ENCODE results near the gene EFTUD2.
"Not testable (repeated sequence)": the region's sequence is repeated elsewhere in the genome, so short reads cannot be mapped to it uniquely, and the experiment has no call there.

The EFTUD2 gene

GRCh38 chr17:44848961-44849489, 50.2 kb downstream of the EFTUD2 start:
- DNase-seq (ENCODE audit: low spot score) = no peak

DNA sequence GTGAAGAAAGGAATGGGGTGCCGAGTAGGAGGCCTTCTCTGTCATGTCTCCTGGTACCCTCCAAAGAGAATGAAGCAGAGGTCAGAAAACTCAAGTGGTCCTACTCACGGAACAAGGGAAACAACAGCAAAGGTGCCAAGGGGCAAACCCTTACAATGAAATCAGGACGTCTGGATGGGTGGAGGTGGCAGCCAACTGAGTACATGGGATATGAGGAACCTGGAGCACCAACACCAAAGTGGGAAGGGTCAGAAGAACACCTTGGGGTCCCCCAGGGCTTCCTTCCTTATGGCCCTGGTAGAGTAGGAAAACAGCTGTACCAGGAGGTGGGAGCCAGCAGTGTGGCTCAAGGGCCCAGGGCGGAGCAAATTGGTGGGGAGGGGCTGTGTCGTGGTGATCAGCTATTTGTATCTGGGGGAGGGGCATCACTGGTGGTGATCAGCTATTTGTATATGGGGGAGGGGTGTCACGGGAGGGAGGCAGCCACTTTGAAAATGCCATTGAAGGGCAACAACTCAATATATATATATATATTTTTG, 50.9 kb downstream of the EFTUD2 start:
- DNase-seq (ENCODE audit: low spot score) = no peak

GRCh38 chr17:44847586-44847985, 51.7 kb downstream of the EFTUD2 start, which contains the start of gene HIGD1B:
Gene HIGD1B, plus strand, starts transcription at chr17:44847883. Its CDS starts 270 bp downstream, at chr17:44848153.
- DNase-seq (ENCODE audit: low spot score) = no peak

DNA sequence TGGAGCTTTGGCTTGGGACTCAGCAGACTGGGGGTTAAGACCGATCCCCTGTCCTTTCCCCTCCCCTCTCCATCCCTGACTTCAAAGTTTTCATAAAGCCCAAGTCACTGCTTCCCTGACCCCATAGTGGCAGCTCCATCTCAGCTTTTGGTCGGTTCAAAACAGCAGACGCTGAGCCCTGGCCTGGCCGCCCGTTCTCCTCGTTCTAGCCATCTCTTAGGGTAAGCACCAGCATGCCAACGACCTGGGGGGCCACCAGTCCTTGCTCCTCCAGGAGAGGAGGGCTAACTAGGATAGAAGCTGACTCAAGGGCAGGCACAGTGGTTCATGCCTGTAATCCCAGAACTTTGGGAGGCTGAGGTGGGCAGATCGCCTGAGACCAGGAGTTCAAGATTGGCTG, 53.0 kb downstream of the EFTUD2 start:
- DNase-seq (ENCODE audit: low spot score) = no peak

DNA sequence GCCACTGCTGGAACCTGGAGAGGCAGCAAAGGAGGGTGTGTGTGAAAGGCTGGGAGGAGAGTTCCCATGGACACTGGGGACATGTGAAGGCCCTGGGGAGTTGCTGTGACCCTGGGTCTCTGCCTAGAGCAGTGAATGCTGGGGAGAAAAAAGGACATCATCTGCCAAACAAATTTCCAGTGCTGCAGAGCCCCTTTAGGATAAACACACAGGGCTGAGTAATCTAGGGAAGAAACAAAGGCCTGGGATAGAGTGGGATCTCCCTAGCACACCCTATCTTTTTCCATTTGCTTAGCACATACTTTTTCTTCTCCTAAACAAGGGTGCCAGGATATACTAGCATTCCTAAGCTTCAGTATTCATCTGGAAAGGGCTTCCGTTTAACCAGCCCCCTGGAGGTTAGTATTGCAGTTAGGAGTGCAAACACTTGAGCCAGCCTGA, 54.8 kb downstream of the EFTUD2 start:
- DNase-seq (ENCODE audit: low spot score) = no peak

DNA sequence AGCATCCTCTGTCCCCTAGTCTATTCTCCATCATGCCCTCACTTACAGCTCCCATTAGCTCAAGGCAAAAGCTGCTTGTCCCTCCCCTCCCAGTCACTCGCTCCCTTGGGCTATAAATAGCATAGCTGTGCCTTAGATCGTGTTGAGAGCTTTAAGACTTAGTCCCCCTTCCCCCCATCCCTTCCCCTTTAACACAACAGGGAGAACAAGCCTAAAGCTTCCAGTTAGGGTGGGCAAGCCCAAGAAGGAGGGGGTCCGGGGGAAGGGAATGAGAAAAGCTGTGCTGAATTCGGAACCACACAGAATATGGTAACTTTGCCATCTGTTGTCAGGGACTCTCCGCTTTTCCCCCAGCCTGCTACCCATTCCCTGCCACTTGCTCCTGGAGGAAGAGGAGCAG, 56.5 kb downstream of the EFTUD2 start:
- no peak for DNase-seq (ENCODE audit: low spot score)

DNA sequence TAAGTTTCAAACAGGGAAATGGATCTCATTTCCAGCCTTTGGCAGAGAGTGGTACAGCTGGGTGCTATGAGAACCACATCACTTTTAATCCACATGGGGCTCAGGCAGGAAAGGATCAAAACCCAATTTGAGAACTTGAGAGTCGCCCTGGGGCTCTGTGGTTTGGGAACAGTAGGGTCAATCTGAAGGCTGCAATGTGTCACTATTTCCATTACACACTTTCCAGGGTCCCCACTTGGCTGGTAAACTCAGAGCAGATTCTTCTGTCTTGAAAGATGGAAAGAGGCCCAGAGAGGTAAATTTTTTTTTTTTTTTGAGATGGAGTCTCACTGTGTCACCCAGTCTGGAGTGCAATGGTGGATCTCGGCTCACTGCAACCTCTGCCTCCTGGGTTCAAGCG, 58.3 kb downstream of the EFTUD2 start:
- DNase-seq (ENCODE audit: low spot score) = no peak

- no peak for DNase-seq (ENCODE audit: low spot score)
These were observed 59.0 kb downstream of the EFTUD2 start for GRCh38 chr17:44840274-44840673.

DNA sequence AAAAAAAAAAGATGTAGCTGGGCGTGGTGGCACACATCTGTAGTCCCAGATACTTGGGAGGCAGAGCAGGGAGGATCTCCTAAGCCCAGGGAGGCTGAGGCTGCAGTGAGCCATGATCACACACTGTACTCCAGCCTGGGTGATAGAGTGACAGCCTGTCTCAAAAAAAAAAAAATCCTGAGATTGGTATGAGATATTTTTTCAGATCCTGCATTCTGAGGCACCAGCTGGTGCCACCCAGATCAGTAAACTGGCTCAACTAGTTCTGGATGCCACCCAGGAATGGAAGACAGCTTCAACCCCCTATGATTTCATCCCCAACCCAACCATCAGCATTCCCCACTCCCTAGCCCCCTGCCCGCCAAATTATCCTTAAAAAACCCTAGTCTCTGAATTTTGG, 62.0 kb downstream of the EFTUD2 start:
- no peak for DNase-seq (ENCODE audit: low spot score)

DNA sequence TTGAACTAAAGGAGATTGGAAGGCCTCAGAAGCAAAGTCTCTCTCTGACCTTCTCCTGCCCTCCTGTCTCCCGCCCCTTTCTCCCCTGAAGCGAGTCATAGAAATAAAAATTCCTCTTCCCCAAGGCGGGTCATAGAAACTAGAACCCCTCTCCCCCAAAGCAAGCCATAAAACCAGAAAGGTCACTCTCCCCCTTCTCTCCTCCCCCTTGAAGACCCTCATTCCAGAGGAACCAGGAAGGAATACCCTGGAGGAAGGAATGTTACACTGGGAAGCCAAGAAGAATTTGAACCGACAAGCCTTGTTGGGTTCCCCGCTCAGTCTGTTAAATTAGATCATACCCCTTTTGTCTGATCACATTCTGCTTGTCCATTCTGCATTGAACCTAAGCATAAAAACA, 66.4 kb downstream of the EFTUD2 start:
- DNase-seq (ENCODE audit: low spot score) = no peak

- DNase-seq (ENCODE audit: low spot score) = no peak
These were observed 67.9 kb downstream of the EFTUD2 start for GRCh38 chr17:44831371-44831770.

DNA sequence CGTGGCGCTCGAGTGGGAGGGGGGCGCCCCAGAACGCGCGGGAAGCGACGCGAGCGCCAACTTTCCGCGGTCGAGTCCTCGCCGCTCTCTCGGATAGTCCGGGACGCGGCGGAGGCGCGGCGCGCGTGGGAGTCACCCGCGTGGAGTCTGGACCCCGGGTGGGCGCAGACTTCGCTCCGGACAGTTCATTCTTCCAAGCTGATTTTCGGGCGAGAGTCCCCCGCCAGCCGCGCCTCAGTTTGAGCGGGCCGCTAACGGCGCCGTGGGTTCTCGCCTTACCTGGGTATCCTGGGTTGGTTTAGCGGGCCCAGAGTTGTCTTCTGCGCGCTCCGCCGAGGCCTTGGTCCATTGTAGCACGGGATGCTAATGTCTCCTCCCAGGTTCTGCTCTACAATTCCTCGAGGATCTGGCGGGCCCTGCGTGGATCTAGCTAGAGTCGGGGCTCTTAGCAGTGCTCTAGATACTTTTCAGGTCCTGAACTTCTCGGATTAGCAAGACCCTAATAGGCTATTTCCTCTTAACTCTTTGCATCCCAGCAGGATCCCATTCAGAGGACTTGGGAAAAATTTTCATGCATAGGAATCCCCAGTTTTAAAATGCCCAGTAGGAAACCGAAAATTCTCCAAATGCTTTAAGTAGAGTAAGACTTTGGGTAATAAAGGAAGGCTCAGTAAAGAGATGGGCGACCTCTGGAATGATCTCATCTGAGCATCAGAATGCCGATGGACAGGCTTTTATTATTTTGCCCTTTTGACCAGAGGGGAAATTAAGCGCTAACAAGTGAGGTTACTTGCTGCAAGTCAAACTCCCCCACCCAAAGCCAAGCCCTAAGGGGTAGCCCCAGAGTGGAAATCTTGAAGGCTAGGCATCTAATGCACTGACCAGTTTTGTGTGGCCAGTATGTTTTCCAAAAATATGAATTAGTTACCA, 68.6 kb downstream of the EFTUD2 start:
- no peak for DNase-seq (ENCODE audit: low spot score)

DNA sequence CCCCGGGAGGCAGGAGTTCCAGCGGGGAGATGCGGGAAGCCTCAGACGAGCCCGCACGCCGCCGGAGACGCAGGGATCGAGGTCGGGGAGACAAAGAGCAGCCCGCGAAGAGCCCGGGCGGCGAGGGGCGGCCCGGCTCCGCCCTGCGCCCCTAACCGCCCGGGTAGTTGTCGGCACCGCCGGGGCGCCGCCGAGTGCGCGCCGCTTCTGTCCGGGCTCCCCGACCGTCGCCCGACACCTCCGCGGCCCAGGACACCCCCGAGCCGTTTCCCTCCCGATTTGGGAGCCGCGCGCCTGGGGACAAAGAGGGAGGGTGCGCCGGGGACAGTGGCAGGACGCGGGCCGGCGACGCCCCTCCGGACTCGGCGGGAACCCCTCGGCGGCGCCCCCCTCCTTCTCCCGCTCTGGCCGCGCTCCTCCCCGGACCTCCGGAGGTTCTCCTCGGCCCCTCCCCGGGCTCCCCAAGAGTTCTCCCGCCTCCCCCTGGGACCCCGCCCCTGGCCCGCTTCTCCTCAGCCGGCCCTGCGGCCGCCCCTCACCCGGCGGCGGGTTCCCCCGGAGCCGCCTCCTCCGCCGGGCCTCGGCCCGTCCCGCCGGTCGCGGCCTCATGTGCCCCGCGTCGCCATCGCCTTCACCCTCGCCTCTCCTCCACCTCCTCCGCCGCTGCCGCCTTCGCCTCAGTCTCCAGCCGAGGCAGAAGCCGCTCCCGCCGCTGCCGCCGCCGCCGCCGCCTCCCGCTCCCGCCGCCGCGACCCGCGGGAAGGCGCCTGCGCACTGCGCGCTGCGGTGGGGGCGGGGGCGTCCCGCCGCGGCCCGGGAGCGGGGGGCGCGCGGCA, 69.5 kb downstream of the EFTUD2 start, which contains the start of gene GJC1:
TSS of gene GJC1 (minus strand) at position 765 of the 836 bp plus-strand sequence. CDS start 24,470 bp downstream, outside the sequence.
- DNase-seq (ENCODE audit: low spot score) = peak; percentile 47

GRCh38 chr17:44828919-44829522, 70.2 kb downstream of the EFTUD2 start:
- DNase-seq (ENCODE audit: low spot score) = peak; percentile 68

GRCh38 chr17:44827863-44828262, 71.4 kb downstream of the EFTUD2 start:
- no peak for DNase-seq (ENCODE audit: low spot score)

DNA sequence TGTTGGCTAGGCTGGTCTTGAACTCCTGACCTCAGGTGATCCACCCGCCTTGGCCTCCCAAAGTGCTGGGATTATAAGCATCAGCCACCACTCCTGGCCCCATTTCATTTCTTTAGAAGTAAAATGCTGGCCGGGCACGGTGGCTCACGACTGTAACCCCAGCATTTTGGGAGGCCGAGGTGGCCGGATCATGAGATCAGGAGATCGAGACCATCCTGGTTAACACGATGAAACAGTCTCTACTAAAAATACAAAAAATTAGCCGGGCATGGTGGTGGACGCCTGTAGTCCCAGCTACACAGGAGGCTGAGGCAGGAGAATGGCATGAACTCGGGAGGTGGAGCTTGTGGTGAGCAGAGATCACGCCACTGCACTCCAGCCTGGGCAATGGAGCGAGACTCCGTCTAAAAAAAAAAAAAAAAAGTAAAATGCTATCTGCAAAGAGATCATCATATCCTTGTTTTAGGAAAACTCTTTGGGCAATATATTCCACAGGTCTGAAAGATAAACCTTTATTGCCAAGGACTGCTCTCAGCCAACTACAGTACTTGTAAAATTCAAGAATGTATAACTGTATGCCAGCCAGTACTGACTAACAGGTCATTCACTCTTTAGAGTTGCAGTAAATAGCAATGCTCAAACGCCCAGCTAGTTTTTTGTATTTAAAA, 73.0 kb downstream of the EFTUD2 start:
- no peak for DNase-seq (ENCODE audit: low spot score)

DNA sequence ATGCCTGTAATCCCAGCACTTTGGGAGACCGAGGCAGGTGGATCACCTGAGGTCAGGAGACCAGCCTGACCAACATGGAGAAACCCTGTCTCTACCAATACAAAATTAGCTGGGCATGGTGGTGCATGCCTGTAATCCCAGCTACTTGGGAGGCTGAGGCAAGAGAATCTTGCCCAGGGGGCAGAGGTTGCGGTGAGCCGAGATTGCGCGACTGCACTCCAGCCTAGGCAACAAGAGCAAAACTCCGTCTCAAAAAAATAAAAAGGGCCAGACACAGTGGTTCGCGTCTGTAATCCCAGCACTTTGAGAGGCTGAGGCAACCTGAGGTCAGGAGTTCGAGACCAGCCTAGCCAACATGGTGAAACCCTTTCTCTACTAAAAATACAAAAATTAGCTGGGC, 74.0 kb downstream of the EFTUD2 start:
- DNase-seq (ENCODE audit: low spot score) = not testable (repeated sequence)

DNA sequence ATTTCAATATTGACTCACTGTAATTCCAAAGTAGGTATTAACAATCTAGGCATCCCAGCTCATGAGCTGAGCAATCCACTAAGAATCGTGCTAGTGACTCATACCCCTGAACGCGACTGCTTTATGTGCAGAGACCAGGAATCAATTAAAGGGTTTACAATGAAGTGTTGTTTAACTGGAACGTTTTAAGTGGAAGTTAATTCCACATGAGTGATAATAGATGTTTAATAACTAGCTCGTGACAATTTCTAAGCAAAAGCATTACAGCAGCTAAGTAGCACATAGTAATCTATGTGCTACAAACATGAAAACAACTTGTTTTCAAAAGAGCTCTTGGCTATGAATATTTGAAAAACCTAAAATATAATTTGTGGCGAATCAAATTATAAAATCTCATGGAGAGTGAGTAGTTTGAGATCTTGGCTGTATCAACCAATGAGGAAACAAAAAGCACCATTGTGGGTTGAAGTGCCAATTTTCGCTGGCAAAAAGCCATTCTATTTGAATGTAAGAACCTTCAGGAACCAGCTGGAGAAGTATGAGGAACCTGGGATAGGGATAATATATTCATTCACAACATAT, 78.5 kb downstream of the EFTUD2 start:
- no peak for DNase-seq (ENCODE audit: low spot score)

GRCh38 chr17:44818508-44818907, 80.7 kb downstream of the EFTUD2 start:
- DNase-seq (ENCODE audit: low spot score) = not testable (repeated sequence)

- no peak for DNase-seq (ENCODE audit: low spot score)
These were observed 87.0 kb downstream of the EFTUD2 start for GRCh38 chr17:44812263-44812662.
